Measurements from ENCODE around the gene TRMT2A. TPM values are rescaled to one million over a fixed set of nuclear protein-coding genes. Genes with fewer than 3 reads are reported as not detected.
"Not testable (repeated sequence)": the region's sequence is repeated elsewhere in the genome, so short reads cannot be mapped to it uniquely, and the experiment has no call there.

The TRMT2A gene
- polyA plus RNA-seq, 4 donors: 30.5 to 49.3 (median 37.2) TPM

- Histone ChIP-seq H3K9me3 (ENCODE audit: control insufficient read depth in 2 of 2, insufficient read depth in 1 of 2, low read depth in 1 of 2, low read length in 1 of 2) (no peaks in the 10 kb centered on the region), H3K4me1 (ENCODE audit: control insufficient read depth in 3 of 3, insufficient read depth in 2 of 3, low read depth in 1 of 3, low read length in 2 of 3) (peaks cover 0 to 8% (median 3%) of the 10 kb centered on the region in 3 donors), H3K27ac (ENCODE audit: low read depth in 1 of 3, low read length in 2 of 3) (no peak overlapping the region), H3K4me3 (ENCODE audit: low read depth in 1 of 3, low read length in 3 of 3) (no peak overlapping the region), H3K27me3 (ENCODE audit: control insufficient read depth in 3 of 3, insufficient read depth in 3 of 3, low read length in 3 of 3) (no peaks in the 10 kb centered on the region), H3K36me3 (ENCODE audit: control insufficient read depth in 3 of 3, insufficient read depth in 2 of 3, low read depth in 1 of 3, low read length in 3 of 3) (no peaks in the 10 kb centered on the region)
- no peak for DNase-seq
- no peak for FAIRE-seq
- WGBS, 3 donors: 63 to 75% (median 75%) methylated on average over 6 of the region's 6 CpGs
These were observed 40.3 kb downstream of the TRMT2A start for GRCh38 chr22:20076627-20077172.

GRCh38 chr22:20071524-20071972 is 45.5 kb downstream of the TRMT2A start:
- Histone ChIP-seq H3K4me3 (ENCODE audit: low read depth in 1 of 3, low read length in 3 of 3) (no peak overlapping the region), H3K4me1 (ENCODE audit: control insufficient read depth in 3 of 3, insufficient read depth in 2 of 3, low read depth in 1 of 3, low read length in 2 of 3) (no peaks in the 10 kb centered on the region), H3K27me3 (ENCODE audit: control insufficient read depth in 3 of 3, insufficient read depth in 3 of 3, low read length in 3 of 3) (peaks cover 0 to 2% (median 0%) of the 10 kb centered on the region in 3 donors), H3K27ac (ENCODE audit: low read depth in 1 of 3, low read length in 2 of 3) (no peak overlapping the region), H3K36me3 (ENCODE audit: control insufficient read depth in 3 of 3, insufficient read depth in 2 of 3, low read depth in 1 of 3, low read length in 3 of 3) (no peaks in the 10 kb centered on the region), H3K9me3 (ENCODE audit: control insufficient read depth in 2 of 2, insufficient read depth in 1 of 2, low read depth in 1 of 2, low read length in 1 of 2) (no peaks in the 10 kb centered on the region)
- WGBS, 3 donors: 87 to 94% (median 89%) methylated on average over 8 of the region's 8 CpGs
- DNase-seq: no peak
- FAIRE-seq: no peak

GRCh38 chr22:20069331-20070042 is 47.5 kb downstream of the TRMT2A start:
- H3K27me3 ChIP-seq (ENCODE audit: control insufficient read depth in 3 of 3, insufficient read depth in 3 of 3, low read length in 3 of 3): peaks cover 0 to 2% (median 0%) of the 10 kb centered on the region in 3 donors
- FAIRE-seq (no peak), DNase-seq (no peak)
- no peak overlapping the region for H3K4me3 ChIP-seq (ENCODE audit: low read depth in 1 of 3, low read length in 3 of 3)
- no peak overlapping the region for H3K27ac ChIP-seq (ENCODE audit: low read depth in 1 of 3, low read length in 2 of 3)
- H3K4me1 ChIP-seq (ENCODE audit: control insufficient read depth in 3 of 3, insufficient read depth in 2 of 3, low read depth in 1 of 3, low read length in 2 of 3): no peaks in the 10 kb centered on the region
- 91 to 93% (median 93%) methylated on average over 7 of the region's 7 CpGs for WGBS, 3 donors
- no peaks in the 10 kb centered on the region for H3K9me3 ChIP-seq (ENCODE audit: control insufficient read depth in 2 of 2, insufficient read depth in 1 of 2, low read depth in 1 of 2, low read length in 1 of 2)
- peaks cover 0 to 6% (median 0%) of the 10 kb centered on the region in 3 donors for H3K36me3 ChIP-seq (ENCODE audit: control insufficient read depth in 3 of 3, insufficient read depth in 2 of 3, low read depth in 1 of 3, low read length in 3 of 3)

GRCh38 chr22:20068640-20069039 is 48.4 kb downstream of the TRMT2A start:
- H3K9me3 ChIP-seq (ENCODE audit: control insufficient read depth in 2 of 2, insufficient read depth in 1 of 2, low read depth in 1 of 2, low read length in 1 of 2): no peaks in the 10 kb centered on the region
- no peaks in the 10 kb centered on the region for H3K4me1 ChIP-seq (ENCODE audit: control insufficient read depth in 3 of 3, insufficient read depth in 2 of 3, low read depth in 1 of 3, low read length in 2 of 3)
- no peak for DNase-seq
- no peak overlapping the region for H3K27ac ChIP-seq (ENCODE audit: low read depth in 1 of 3, low read length in 2 of 3)
- H3K36me3 ChIP-seq (ENCODE audit: control insufficient read depth in 3 of 3, insufficient read depth in 2 of 3, low read depth in 1 of 3, low read length in 3 of 3): peaks cover 0 to 14% (median 3%) of the 10 kb centered on the region in 3 donors
- WGBS, 3 donors: 88 to 92% (median 89%) methylated on average over 7 of the region's 7 CpGs
- H3K4me3 ChIP-seq (ENCODE audit: low read depth in 1 of 3, low read length in 3 of 3): no peak overlapping the region
- H3K27me3 ChIP-seq (ENCODE audit: control insufficient read depth in 3 of 3, insufficient read depth in 3 of 3, low read length in 3 of 3): peaks cover 0 to 2% (median 0%) of the 10 kb centered on the region in 3 donors
- FAIRE-seq: no peak

GRCh38 chr22:20067384-20067682 is 49.7 kb downstream of the TRMT2A start:
- not testable (repeated sequence) for H3K4me3 ChIP-seq (ENCODE audit: low read depth in 1 of 3, low read length in 3 of 3); H3K4me1 ChIP-seq (ENCODE audit: control insufficient read depth in 3 of 3, insufficient read depth in 2 of 3, low read depth in 1 of 3, low read length in 2 of 3); H3K27me3 ChIP-seq (ENCODE audit: control insufficient read depth in 3 of 3, insufficient read depth in 3 of 3, low read length in 3 of 3); H3K9me3 ChIP-seq (ENCODE audit: control insufficient read depth in 2 of 2, insufficient read depth in 1 of 2, low read depth in 1 of 2, low read length in 1 of 2); H3K27ac ChIP-seq (ENCODE audit: low read depth in 1 of 3, low read length in 2 of 3); FAIRE-seq; DNase-seq
- WGBS, 3 donors: 95 to 98% (median 98%) methylated on average over 3 of the region's 3 CpGs
- peaks cover 3 to 27% (median 3%) of the 10 kb centered on the region in 3 donors for H3K36me3 ChIP-seq (ENCODE audit: control insufficient read depth in 3 of 3, insufficient read depth in 2 of 3, low read depth in 1 of 3, low read length in 3 of 3)

GRCh38 chr22:20066617-20067383 is 50.2 kb downstream of the TRMT2A start:
- H3K9me3 ChIP-seq (ENCODE audit: control insufficient read depth in 2 of 2, insufficient read depth in 1 of 2, low read depth in 1 of 2, low read length in 1 of 2): no peaks in the 10 kb centered on the region
- no peaks in the 10 kb centered on the region for H3K4me1 ChIP-seq (ENCODE audit: control insufficient read depth in 3 of 3, insufficient read depth in 2 of 3, low read depth in 1 of 3, low read length in 2 of 3)
- H3K27ac ChIP-seq (ENCODE audit: low read depth in 1 of 3, low read length in 2 of 3): no peak overlapping the region
- DNase-seq: no peak
- WGBS, 3 donors: 93 to 94% (median 93%) methylated on average over 11 of the region's 11 CpGs
- FAIRE-seq: no peak
- no peak overlapping the region for H3K4me3 ChIP-seq (ENCODE audit: low read depth in 1 of 3, low read length in 3 of 3)
- peaks cover 0 to 2% (median 0%) of the 10 kb centered on the region in 3 donors for H3K27me3 ChIP-seq (ENCODE audit: control insufficient read depth in 3 of 3, insufficient read depth in 3 of 3, low read length in 3 of 3)
- peaks cover 3 to 33% (median 3%) of the 10 kb centered on the region in 3 donors for H3K36me3 ChIP-seq (ENCODE audit: control insufficient read depth in 3 of 3, insufficient read depth in 2 of 3, low read depth in 1 of 3, low read length in 3 of 3)

- Histone ChIP-seq H3K27ac (ENCODE audit: low read depth in 1 of 3, low read length in 2 of 3) (no peak overlapping the region), H3K4me1 (ENCODE audit: control insufficient read depth in 3 of 3, insufficient read depth in 2 of 3, low read depth in 1 of 3, low read length in 2 of 3) (no peaks in the 10 kb centered on the region), H3K27me3 (ENCODE audit: control insufficient read depth in 3 of 3, insufficient read depth in 3 of 3, low read length in 3 of 3) (peaks cover 0 to 2% (median 0%) of the 10 kb centered on the region in 3 donors), H3K36me3 (ENCODE audit: control insufficient read depth in 3 of 3, insufficient read depth in 2 of 3, low read depth in 1 of 3, low read length in 3 of 3) (peaks cover 5 to 40% (median 6%) of the 10 kb centered on the region in 3 donors), H3K9me3 (ENCODE audit: control insufficient read depth in 2 of 2, insufficient read depth in 1 of 2, low read depth in 1 of 2, low read length in 1 of 2) (no peaks in the 10 kb centered on the region), H3K4me3 (ENCODE audit: low read depth in 1 of 3, low read length in 3 of 3) (no peak overlapping the region)
- FAIRE-seq: no peak
- no peak for DNase-seq
- WGBS, 3 donors: 89 to 92% (median 91%) methylated on average over 13 to 14 of the region's 14 CpGs
These were observed 51.0 kb downstream of the TRMT2A start for GRCh38 chr22:20065896-20066616.

Data from small intestine (tissue), 7 donors.